Retina (tissue), 1 donor: ENCODE results near the gene RBM19.

Source experiments
- DNase-seq: peaks from one replicate; pipeline ENCODE4 v3.0.0-alpha.2; 2016

Gene RBM19

DNA sequence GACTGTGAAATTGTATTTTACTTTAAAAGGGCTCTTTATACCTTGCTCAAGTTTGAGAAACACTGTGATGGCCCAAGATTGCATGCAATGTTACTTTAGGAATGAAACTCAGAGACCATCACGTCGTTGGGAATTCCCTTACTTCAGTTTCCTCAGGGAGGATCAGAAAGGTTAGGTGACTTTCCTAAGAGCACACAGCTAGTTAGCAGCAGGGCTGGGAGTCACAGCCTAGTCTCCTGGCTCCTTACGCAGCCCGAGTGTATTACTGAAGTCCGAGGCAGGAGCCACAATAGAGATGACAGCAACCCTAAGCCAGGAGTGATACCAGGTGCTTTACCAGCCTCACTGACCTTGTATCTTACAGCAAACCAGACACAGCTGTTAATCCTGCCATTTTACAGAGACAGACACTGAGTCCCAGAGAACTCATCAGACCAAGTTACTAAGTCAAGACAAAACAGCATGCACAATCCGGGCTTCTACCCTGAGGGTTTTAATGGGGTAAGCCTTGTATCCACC is 67.0 kb downstream of the RBM19 start:
- no peak for DNase-seq

DNA sequence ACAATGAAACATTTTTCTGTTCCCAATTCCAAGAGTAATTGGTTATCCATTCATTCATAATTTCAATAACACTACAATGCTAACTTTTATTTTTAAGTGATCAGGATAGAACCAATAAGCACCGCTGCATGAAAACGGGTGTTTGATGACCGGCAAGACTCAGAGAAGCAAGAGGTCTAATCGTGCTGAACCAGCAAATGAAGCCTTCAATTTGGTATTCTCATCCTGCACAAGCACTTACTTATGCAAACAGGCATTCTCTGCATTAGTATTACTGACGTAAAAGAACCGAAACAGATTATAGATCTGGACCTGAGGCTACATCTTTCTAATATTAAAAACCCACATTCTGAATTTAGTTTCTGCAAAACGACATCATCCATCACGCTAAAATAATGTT is 67.7 kb downstream of the RBM19 start:
- DNase-seq = no peak

DNA sequence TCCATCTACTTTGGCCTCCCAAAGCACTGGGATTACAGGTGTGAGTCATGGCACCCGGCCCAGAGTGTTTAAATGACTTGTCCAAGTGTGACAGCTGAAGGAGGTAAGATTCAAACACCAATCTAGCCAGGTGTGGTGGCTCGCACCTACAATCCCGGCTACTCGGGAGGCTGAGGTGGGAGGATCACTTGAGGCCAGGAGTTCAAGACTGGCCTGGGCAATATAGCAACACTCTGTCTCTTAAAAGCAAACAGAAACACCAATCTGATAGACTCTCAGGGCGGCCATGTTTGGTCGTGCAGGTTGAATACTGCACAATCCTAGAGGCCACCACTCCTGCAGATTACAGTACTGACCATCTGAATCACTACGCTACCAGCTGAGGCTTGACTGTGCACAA is 68.7 kb downstream of the RBM19 start:
- DNase-seq = no peak

DNA sequence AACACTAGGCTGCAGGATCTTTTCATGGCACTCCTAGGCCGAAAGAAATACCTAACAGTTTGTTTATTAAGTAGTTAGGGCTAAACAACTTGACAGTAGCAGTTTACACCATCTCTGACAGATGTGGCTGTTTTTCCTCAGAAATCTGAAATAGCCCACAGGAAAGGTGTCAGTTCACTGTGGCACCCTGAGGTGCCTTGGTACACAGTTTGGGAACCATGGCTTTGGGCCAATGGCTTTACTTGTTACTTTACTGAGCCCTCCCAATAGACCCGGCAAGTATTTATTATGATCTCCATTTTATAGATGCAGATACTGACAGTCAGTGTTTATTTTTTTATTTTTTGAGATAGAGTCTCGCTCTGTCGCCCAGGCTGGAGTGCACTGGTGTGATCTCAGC is 69.3 kb downstream of the RBM19 start:
- no peak for DNase-seq

DNA sequence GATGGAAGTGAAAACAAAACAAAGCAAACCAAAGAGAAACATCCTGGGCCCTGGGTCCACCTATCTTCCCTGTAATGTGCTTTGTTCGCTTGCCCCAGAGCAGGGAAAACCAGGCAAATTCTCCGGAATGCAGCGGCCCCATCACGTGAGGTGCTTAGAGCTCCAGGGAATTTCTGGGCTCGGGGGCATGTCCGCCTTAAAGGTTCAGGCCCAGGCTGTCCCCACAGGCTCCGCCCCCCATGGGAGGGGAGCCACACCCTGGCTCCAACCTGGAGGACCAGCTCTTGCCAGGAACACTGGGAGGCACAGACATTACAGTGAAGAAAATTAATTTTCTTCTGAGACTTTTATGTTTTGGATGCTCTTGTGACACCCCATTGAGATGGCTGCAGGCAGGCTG is 69.9 kb downstream of the RBM19 start:
- no peak for DNase-seq

DNA sequence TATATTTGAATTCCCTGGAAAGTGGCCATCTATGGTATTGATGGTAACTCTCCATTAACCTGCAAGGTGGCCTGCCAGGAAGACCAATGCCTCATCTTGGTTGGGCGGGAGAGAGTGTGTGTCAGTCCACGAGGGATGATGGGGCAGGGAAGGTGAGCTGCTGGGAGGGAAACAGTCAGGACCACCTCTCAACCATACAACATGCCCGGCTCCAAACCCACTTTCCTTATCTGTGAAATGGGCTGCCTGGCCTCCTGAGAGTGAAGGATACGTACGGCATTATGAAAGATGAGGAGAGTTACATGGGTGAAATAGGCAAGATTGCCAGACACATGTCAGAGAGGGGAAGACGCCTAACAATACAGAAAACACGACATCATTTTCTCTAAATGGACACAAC is 70.9 kb downstream of the RBM19 start:
- no peak for DNase-seq

DNA sequence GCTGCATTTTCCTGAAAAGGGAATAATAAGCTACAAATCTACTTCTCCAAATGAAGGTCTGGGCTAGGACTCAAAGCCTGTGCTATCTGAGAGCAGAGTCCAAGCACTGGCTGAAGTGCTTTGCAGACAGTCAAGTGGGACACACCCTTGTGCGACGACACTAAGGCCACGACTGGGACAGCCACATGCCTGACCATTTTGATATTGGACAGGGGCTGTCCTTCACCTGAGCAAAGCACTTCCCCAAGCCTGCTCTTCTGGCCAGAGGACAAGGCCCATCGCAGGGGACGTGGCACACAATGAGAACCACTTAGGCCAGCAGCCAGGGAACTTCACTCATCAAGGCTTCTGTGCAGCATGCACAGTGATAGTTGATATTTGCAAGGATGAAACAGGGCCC is 71.4 kb downstream of the RBM19 start:
- no peak for DNase-seq

DNA sequence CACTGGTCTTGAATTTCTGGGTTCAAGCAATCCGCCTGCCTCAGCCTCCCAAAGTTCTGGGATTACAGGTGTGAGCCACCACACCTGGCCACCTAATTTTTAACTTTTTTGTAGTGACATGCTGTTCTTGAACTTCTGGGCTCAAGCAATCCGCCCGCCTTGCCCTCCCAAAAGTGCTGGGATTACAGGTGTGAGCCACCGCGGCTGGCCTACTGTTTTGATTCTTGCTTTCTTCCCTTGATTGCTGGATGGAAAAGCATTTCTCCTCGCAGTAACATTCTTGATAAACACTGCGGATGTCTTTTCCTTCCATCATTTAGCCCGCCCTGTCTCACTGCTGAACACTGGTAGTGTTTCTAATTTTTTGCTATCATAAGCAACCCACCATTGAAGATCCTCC is 72.9 kb downstream of the RBM19 start:
- no peak for DNase-seq

DNA sequence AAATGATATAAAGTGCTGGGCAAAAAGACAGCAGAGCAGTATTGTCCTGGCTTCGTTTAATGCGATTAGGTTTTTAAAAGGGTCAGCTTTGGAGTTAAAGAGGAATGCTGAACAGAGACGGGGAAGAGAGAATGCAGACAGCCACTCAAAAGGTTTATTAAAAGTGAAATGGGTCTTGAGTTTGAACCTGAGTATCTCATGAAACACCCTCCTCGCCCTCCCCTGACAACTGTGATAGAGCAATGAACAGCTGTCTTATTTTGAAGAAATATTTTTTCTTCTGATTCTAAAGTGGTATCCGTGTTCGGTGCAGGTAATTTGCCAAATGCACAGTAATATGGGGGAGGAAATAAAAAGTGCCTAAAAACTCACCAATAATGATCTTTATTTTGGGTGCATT is 73.6 kb downstream of the RBM19 start:
- no peak for DNase-seq

DNA sequence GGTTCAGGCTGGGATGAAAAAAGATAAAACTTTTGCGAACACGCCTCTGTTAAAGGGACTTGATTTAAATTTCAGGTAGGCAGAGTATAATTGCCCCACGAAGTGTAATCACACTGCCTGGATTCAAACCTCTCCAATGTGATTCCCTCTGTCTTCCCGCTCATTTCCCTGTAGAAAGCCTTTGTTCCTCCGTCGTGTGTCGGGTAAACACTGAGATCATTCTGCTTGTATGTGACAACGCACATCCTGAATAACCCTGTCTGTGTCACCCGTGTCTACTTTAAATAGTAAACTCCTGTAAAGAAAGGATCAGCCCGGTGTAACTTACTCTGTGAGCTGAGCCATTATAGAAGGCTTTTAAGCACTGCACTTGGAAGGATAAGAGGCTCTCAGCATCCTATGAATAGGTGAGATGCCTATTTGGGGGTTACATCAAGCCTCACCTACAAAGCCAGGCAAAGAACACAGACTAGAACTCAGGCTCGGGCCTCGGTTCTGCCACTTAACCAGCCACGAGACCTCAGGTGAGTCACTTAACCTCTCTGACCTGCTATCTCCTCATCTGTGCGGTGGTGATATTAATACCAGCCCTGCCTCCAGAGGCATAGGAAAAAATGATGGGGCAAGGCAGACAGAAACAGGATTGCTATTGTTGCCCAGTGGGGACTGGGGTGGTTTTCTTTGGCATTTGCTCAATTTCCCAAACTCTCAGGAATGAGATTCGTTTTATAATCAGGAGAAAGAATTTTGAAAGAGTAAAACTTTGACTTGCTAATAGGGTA is 74.2 kb downstream of the RBM19 start:
- no peak for DNase-seq

DNA sequence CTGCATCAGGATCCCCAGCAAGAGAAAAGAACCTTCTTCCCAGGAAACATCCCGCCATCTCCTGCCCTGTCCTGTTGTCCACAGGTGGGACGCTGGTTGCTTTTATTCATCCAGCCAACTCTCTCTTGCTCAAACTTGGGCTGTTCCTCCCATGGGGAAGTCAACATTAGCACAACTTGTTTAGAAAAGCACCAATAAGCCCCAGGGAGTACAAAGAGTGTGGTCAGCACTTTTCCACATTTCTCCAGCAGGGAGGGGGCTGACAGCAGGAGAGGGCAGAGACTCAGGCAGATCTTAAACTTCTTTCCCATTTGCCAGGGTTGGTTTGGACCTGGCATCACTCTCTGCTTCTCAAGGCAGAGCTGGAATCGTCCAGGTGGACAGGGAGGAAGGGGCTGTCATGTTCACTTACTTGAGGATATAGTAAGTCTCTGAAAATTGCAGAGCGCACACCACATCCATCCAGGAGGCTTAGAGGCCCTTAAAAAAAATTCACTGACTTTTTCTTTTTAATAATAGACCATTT is 74.9 kb downstream of the RBM19 start:
- no peak for DNase-seq

DNA sequence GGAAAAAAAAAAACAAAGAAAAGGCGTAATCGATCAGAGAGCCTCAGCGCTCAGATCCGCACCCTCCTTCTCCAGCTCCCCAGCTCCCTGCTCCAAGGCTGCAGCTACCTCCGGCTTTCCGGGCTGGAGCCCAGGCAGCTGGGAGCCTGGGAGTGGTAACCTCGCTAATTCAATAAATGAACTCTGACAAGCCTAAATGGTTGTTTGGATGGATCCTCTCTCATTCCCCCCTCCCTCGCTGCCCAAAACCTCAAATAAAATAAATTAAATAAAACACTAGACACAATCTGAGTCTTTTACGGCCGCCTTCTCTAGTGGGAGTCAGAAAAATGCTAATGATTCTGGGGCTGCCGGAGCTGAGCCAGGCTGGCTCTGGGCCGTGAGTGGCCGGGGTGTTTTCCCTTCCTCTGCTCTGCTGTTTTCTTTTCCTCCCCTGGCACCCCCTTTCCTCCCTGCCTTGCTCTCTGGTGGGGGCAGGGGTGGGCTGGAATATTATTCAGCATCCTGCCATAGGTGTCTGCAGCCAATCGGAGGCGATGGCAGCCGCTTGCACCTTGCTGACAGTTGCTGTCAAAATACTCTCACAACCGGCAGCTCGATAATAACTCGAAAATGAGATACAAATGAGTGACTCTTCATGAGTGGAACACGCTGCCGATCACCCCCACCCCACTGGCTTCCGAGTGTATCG is 76.1 kb downstream of the RBM19 start:
- DNase-seq = peak; percentile 57

DNA sequence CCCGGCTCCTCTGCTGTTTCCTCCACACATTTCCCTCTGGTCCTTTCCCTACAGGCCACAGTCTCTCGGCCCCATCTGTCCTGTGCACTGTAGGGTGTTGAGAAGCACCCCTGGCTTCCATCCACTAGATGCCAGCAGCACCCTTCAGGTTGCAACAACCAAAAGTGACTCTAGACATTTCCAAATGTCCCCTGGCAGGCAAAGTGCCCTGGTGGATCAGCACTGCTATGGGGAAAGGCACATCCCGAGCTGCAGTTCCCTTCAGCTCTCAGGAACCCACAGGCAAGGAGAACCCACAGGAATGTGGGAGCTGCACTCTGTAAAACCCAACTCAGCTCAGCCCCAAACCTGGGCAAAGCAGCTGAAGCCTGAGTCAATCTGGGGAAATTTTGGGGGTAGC is 77.0 kb downstream of the RBM19 start:
- no peak for DNase-seq

DNA sequence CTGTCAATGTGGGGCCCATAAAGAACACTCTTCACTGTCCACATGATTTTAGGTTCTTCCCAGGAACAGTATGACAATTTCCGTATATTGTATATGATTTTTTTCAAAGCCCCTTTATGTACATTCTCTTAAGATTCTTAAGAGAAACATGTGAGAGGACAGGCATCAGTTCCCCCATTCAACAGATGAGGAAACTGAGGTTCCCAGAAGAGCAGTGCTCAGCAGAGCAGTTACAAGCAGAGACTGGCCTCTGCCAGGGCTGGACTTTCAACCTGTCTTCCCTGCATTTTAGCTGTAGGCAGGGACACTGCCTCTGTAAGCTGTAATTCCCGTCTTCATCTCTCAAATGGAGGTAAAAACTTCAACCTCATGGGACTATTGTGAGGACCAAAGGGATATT is 77.7 kb downstream of the RBM19 start:
- DNase-seq = no peak

DNA sequence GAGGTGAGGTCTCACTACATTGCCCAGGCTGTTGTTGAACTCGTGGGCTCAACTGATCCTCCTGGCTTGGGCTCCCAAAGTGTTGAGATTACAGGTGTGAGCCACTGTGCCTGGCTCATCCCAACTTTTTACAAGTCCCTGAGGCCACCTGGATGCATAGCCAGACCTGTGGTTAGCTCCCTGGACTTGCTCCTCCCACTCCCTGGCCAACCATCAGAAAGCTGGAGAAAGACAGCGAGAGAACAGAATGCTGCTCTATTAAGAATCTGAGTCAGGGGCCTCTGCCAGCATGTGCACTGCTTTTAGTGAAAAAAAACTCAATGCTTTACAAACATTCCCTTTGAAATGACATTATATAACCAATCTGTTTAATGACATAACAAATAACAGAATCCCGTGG is 78.2 kb downstream of the RBM19 start:
- DNase-seq = no peak

DNA sequence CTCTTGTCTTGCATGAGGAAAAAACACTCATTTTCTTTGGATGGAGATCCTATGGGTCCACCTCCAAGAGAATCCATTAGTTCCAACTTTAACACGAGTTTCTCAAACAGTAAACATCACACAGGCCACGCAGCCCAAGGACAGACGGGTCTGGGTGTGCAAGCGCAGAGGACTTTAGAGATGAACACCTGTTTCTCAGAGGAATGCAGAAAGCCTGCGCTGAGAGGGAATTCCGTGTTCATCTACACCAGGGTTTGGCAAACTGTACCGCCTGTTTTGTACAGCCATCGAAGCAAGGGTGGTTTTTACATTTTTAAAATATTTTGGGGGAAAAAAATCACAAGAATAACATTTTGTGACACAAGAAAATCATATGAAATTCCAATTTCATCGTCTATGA is 79.4 kb downstream of the RBM19 start:
- DNase-seq = no peak

DNA sequence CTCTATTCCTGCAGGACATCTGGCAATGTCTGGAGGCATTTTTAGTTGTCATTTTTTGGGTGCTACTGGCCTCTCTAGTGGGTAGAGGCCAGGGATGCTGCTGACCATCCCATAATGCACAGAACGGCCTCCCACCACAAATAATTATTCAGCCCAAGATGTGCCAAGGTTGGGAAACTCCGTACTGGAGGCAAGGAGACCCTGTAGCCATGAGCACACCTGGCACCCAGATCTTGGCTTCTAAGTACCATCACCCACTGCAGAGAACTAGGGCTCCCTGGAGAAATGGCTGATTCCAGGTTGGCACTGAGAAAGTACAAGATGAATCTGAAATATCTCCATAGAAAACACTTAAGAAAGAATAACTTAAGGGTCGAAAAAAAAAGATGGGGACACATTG is 81.7 kb downstream of the RBM19 start:
- no peak for DNase-seq

DNA sequence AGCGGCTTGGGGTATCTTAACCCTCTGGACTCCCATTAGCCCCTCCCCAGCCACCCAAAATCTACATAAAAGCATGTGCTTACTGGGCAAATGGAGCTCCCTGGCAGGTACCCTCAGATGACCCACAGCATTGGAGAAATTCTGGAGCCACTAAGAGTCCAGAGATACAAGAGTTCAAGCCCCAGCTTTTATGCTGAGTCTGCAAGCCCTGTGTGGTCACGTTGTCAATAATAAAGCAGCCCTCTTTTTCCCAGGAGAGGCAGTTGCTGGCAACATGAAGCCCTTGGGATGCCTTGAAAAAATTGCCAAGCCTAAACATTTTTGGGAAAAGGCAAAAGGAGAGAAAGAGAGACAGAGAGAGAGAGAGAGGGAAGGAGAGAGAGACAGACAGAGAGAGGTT is 83.4 kb downstream of the RBM19 start:
- DNase-seq = no peak

DNA sequence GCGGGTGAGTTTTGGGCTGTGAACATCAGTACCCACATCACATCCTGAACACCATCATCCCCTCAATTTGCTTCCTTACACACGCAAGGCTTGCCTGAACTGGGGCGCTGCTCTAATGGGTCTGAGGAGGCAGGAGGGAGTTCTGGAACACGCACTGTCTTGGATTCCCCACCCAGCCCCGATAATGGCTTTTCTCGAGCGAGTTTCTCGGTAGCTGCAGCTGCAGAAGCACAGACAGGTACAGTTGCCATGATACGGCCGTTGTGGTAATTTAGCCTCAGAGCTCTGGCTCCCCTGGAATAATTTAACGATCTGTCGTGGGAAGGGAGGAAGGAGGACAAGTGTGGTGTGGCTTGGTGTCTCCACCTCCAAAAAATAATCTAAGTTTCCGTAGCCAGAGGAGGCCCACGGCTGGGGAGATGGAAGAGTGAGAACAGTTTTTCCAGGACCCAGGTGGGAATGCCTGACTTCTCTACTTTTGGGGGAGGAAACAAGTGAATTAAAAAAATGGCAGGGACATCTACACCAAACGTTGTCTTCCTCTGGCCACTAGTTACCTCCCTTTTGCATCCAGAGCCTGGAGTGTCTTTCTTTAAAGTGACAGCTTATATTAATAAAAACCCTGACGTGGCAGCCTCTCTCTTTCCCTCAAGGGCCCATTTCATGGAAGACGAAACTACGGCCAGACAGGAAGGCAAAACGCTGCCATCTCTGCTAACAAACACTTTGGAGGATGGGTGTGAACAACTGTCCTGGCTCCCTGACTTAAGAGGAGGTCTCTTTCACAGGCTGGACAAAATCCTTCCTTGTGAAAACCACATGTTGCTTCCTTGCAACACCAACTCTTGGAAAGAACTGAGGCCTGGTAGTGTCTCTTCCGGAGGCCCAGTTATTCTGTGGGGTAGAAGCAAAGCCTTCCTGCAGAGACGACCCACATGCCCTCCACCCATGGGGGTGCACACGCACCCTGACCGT is 84.8 kb downstream of the RBM19 start:
- no peak for DNase-seq

DNA sequence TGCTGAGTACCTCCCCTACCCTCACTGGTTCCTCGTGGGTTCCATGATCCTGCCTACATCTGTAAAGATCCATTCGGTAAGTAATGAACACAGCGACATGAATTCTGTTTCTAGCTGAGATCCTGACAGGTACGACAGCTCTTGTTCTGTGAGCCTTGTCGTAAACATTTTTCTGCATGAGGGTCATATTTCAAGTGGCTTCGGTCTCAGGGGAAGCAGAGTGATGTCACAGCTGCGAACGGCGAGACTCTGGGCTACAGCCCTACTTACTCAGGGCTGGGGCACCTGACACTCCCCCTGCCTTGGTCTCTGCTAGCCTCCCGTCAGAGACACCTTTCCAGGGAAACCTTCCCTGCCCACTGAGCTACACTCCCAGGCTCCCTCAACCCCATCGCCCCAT is 85.8 kb downstream of the RBM19 start:
- DNase-seq = no peak

DNA sequence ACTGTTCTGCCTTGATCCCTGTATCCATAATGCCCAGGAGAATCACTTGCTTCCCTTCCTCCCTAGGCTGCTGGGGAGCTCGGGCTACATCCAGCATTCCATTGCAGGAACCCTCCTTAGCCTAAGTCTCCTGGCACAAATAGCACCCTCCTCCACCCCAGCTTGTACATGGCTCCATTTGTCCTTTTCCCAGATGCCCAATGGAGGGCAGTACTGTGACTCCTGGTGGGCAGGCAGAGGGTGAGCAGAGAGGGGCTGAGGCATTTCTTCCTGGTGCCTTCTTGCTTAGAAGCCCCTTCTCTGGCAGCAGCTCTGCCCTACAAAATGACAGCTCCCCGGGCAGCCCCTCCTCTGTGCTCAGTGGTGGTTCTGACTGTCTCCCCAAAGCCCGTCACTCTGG is 86.5 kb downstream of the RBM19 start:
- DNase-seq = no peak

DNA sequence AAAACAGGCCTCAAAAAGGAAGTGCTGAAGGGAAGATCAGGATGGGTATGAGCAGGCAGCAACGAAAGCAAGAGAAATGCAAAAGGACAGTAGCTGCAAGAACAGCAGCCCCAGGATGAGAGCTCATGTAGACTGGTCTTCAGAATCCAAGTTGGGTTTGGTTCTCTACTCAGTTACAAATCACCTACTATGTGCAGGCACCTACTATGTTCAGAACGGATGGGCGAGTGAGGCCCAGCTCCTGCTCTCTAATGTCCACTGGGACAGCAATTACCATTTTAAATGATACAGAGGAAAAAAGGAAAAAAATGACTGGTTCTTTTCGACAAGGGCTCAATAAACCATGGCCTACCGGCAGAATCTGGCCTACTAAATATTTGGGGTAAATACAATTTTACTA is 88.5 kb downstream of the RBM19 start:
- no peak for DNase-seq

DNA sequence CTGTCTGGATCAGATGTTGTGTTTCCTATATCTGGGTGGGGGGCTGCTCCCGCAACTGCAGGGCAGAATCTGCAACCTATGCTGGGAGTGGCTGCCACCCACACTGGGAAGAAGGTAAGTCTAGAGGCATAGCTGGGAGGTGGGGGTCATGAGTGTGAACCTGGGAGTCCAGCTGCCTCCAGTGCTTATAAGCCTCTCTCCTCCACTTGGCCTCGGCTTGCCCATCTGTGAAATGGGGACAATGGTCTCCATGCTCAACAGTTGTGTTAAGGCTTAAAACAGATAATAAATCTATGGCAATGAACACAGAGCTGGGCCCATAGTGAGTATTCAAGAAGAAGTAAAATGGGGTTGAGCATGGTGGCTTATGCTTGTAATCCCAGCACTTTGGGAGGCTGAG is 90.0 kb downstream of the RBM19 start:
- no peak for DNase-seq
